ENCODE data around the gene CCSER1. TPM values are rescaled to one million over a fixed set of nuclear protein-coding genes. Genes with fewer than 3 reads are reported as not detected.

CCSER1 gene
- polyA plus RNA-seq, 3 donors: 0.09 to 0.75 (median 0.13) TPM

DNA sequence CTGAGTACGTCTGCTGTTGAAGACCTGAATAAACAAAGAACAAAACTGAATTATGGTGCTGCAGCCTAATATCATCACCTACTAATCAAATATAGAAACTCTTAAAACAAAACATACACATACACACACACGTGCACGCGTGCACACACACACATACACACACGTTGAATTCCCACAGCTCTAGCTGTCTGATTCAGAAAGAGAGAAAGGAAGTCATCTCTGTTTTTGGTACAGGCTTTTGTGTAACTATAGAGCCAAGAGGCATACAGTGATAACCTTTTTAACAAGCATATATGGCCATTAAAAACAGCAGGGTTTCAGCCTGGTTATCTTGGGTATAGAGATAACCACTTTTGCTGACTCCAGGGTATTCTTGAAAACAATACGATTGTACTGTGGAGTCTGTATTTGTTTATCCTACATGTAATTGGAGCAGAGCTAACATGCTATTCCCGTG, 823.2 kb downstream of the CCSER1 start:
- intact Hi-C loops (cut with micrococcal nuclease): no loop called here
- TF ChIP-seq, protein P1, sequence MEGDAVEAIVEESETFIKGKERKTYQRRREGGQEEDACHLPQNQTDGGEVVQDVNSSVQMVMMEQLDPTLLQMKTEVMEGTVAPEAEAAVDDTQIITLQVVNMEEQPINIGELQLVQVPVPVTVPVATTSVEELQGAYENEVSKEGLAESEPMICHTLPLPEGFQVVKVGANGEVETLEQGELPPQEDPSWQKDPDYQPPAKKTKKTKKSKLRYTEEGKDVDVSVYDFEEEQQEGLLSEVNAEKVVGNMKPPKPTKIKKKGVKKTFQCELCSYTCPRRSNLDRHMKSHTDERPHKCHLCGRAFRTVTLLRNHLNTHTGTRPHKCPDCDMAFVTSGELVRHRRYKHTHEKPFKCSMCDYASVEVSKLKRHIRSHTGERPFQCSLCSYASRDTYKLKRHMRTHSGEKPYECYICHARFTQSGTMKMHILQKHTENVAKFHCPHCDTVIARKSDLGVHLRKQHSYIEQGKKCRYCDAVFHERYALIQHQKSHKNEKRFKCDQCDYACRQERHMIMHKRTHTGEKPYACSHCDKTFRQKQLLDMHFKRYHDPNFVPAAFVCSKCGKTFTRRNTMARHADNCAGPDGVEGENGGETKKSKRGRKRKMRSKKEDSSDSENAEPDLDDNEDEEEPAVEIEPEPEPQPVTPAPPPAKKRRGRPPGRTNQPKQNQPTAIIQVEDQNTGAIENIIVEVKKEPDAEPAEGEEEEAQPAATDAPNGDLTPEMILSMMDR (IDR thresholded peaks at IDR 0.05): no peak
- no peaks in the 10 kb centered on the region for H4K20me1 ChIP-seq (ENCODE audit: insufficient read depth, low read length)

GRCh38 chr4:90951037-90951436, 823.8 kb downstream of the CCSER1 start:
- Mint-ChIP-seq H3K36me3 (no peaks in the 10 kb centered on the region), H3K9me3 (no peaks in the 10 kb centered on the region), H3K4me3 (no peak overlapping the region), H3K4me1 (no peaks in the 10 kb centered on the region), H3K27me3 (ENCODE audit: low read depth in 3 of 3) (peaks cover 0 to 3% (median 0%) of the 10 kb centered on the region in 3 donors), H3K27ac (no peak overlapping the region)
- intact Hi-C loops (cut with micrococcal nuclease): no loop called here
- no peak overlapping the region for H3K4me2 ChIP-seq (replicated peaks; ENCODE audit: extremely low read depth, low read length, poor library complexity, severe bottlenecking)
- H4K20me1 ChIP-seq (ENCODE audit: insufficient read depth, low read length): no peaks in the 10 kb centered on the region
- no peaks in the 10 kb centered on the region for H3K36me3 ChIP-seq (replicated peaks in 1 of 2; ENCODE audit: control insufficient read depth in 1 of 2, insufficient read depth in 2 of 2, low read length in 2 of 2)
- no peak overlapping the region for H3K9ac ChIP-seq (ENCODE audit: insufficient read depth, low read length, poor library complexity, severe bottlenecking)
- TF ChIP-seq, protein P1 (IDR thresholded peaks at IDR 0.05): no peak
- no peaks in the 10 kb centered on the region for H3K27me3 ChIP-seq (ENCODE audit: control insufficient read depth in 2 of 2, insufficient read depth in 2 of 2, low read length in 2 of 2)
- no peak overlapping the region for H2AFZ ChIP-seq (ENCODE audit: insufficient read depth, low read depth, low read length, poor library complexity, severe bottlenecking)
- H3K27ac ChIP-seq (ENCODE audit: low read depth in 1 of 2, low read length in 2 of 2): no peak overlapping the region
- no peaks in the 10 kb centered on the region for H3K79me2 ChIP-seq (ENCODE audit: insufficient read depth, low read length)
- no peaks in the 10 kb centered on the region for H3K9me3 ChIP-seq (replicated peaks in 1 of 2; ENCODE audit: control insufficient read depth in 1 of 2, insufficient read depth in 1 of 2, low read length in 2 of 2)
- no CpG with 5 or more reads among the region's 2 CpGs for WGBS (ENCODE audit: insufficient coverage)
- no peaks in the 10 kb centered on the region for H3K4me1 ChIP-seq (ENCODE audit: control insufficient read depth in 1 of 2, insufficient read depth in 2 of 2, low read length in 2 of 2)
- H3K4me3 ChIP-seq (replicated peaks in 1 of 3; ENCODE audit: low read depth in 2 of 3, low read length in 3 of 3): no peak overlapping the region
- no peak for DNase-seq

More for the DNA sequence above, 823.2 kb downstream of the CCSER1 start:
- H3K4me3 ChIP-seq (replicated peaks in 1 of 3; ENCODE audit: low read depth in 2 of 3, low read length in 3 of 3): no peak overlapping the region
- no peaks in the 10 kb centered on the region for H3K36me3 ChIP-seq (replicated peaks in 1 of 2; ENCODE audit: control insufficient read depth in 1 of 2, insufficient read depth in 2 of 2, low read length in 2 of 2)
- H3K79me2 ChIP-seq (ENCODE audit: insufficient read depth, low read length): no peaks in the 10 kb centered on the region
- no peaks in the 10 kb centered on the region for H3K4me1 ChIP-seq (ENCODE audit: control insufficient read depth in 1 of 2, insufficient read depth in 2 of 2, low read length in 2 of 2)
- H3K4me1 Mint-ChIP-seq: no peaks in the 10 kb centered on the region
- 92% methylated on average over 4 of the region's 7 CpGs for WGBS (ENCODE audit: insufficient coverage)
- DNase-seq: no peak
- H3K9me3 Mint-ChIP-seq: no peaks in the 10 kb centered on the region
- H3K36me3 Mint-ChIP-seq: no peaks in the 10 kb centered on the region
- no peak overlapping the region for H3K4me3 Mint-ChIP-seq
- no peak overlapping the region for H2AFZ ChIP-seq (ENCODE audit: insufficient read depth, low read depth, low read length, poor library complexity, severe bottlenecking)
- H3K9ac ChIP-seq (ENCODE audit: insufficient read depth, low read length, poor library complexity, severe bottlenecking): no peak overlapping the region
- no peaks in the 10 kb centered on the region for H3K9me3 ChIP-seq (replicated peaks in 1 of 2; ENCODE audit: control insufficient read depth in 1 of 2, insufficient read depth in 1 of 2, low read length in 2 of 2)
- H3K27ac ChIP-seq (ENCODE audit: low read depth in 1 of 2, low read length in 2 of 2): no peak overlapping the region
- peaks cover 0 to 3% (median 0%) of the 10 kb centered on the region in 3 donors for H3K27me3 Mint-ChIP-seq (ENCODE audit: low read depth in 3 of 3)
- H3K27me3 ChIP-seq (ENCODE audit: control insufficient read depth in 2 of 2, insufficient read depth in 2 of 2, low read length in 2 of 2): no peaks in the 10 kb centered on the region
- H3K27ac Mint-ChIP-seq: no peak overlapping the region
- no peak overlapping the region for H3K4me2 ChIP-seq (replicated peaks; ENCODE audit: extremely low read depth, low read length, poor library complexity, severe bottlenecking)

Data from CD14-positive monocyte (primary cell).